ENCODE data around the gene GRIA2. TPM values are rescaled to one million over a fixed set of nuclear protein-coding genes. Genes with fewer than 3 reads are reported as not detected.

GRIA2 gene
- polyA plus RNA-seq, 1 of the 3 experiments (the other 2 are of a cell fraction): 0.16 TPM

DNA sequence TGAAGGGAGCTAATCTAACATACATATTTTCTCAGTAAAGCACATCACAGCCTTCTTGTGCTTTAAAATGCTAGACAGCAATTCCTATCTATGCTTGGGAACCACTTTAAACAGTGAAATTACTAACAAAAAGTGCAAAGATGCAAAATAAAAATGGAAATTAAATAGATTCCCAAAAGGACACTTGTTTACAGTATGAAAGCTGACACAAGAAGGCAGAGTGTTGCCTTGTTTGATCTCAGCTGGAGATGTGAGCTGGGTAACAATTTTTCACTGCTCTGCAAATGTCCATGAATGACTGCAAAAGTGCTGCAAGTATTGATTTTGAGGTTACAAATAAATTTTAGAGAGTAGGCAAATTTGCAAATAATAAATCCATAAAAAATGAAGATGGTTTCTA lies 22.3 kb downstream of the GRIA2 start:
- TF ChIP-seq YY1 (IDR thresholded peaks at IDR 0.05; ENCODE audit: low read depth): no peak
- TF ChIP-seq, protein P1, sequence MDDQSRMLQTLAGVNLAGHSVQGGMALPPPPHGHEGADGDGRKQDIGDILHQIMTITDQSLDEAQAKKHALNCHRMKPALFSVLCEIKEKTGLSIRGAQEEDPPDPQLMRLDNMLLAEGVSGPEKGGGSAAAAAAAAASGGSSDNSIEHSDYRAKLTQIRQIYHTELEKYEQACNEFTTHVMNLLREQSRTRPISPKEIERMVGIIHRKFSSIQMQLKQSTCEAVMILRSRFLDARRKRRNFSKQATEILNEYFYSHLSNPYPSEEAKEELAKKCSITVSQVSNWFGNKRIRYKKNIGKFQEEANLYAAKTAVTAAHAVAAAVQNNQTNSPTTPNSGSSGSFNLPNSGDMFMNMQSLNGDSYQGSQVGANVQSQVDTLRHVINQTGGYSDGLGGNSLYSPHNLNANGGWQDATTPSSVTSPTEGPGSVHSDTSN (IDR thresholded peaks at IDR 0.05): no peak
- no peak for TF ChIP-seq ELF1 (IDR thresholded peaks at IDR 0.05)
- TF ChIP-seq RAD21 (IDR thresholded peaks at IDR 0.05; ENCODE audit: low read length): no peak
- Histone ChIP-seq H3K36me3 (replicated peaks in 1 of 2; ENCODE audit: control insufficient read depth in 1 of 2, insufficient read depth in 2 of 2, low read length in 1 of 2) (no peaks in the 10 kb centered on the region), H3K9ac (no peak overlapping the region), H3K4me3 (ENCODE audit: low read depth in 2 of 2, low read length in 1 of 2) (no peak overlapping the region), H3K9me3 (no peaks in the 10 kb centered on the region), H3F3A (replicated peaks; ENCODE audit: insufficient read depth) (no peaks in the 10 kb centered on the region), H3K9me2 (no peaks in the 10 kb centered on the region), H3K4me1 (ENCODE audit: control insufficient read depth in 1 of 2, insufficient read depth in 2 of 2, low read depth in 1 of 2, low read length in 1 of 2) (no peaks in the 10 kb centered on the region), H3K4me2 (no peak overlapping the region), H3K79me2 (ENCODE audit: insufficient read depth) (no peaks in the 10 kb centered on the region), H2AFZ (ENCODE audit: low read depth) (no peak overlapping the region), H3K27ac (ENCODE audit: low read depth in 2 of 2, low read length in 1 of 2) (no peak overlapping the region), H4K20me1 (ENCODE audit: insufficient read depth) (no peaks in the 10 kb centered on the region), H3K27me3 (ENCODE audit: insufficient read depth) (no peaks in the 10 kb centered on the region)
- ChIA-PET POLR2A (no interaction called here), CTCF (interaction anchor here (1.1 to 1.3 kb wide), 2 partner anchors 9 to 929 kb away, joined by 3 to 4 read pairs; no protein-coding TSS in a partner anchor)
- DNase-seq: no peak

- H3F3A ChIP-seq (replicated peaks; ENCODE audit: insufficient read depth): no peaks in the 10 kb centered on the region
- no peaks in the 10 kb centered on the region for H3K36me3 ChIP-seq (replicated peaks in 1 of 2; ENCODE audit: control insufficient read depth in 1 of 2, insufficient read depth in 2 of 2, low read length in 1 of 2)
- no peaks in the 10 kb centered on the region for H3K9me2 ChIP-seq
- H3K4me1 ChIP-seq (ENCODE audit: control insufficient read depth in 1 of 2, insufficient read depth in 2 of 2, low read depth in 1 of 2, low read length in 1 of 2): no peaks in the 10 kb centered on the region
- H4K20me1 ChIP-seq (ENCODE audit: insufficient read depth): no peaks in the 10 kb centered on the region
- CTCF ChIA-PET: interaction anchor here (1.3 kb wide), 1 partner anchor 928 kb away, joined by 3 read pairs; no protein-coding TSS in a partner anchor
- H3K9ac ChIP-seq: no peak overlapping the region
- no peak for DNase-seq
- POLR2A ChIA-PET: no interaction called here
- no peaks in the 10 kb centered on the region for H3K27me3 ChIP-seq (ENCODE audit: insufficient read depth)
- H3K9me3 ChIP-seq: no peaks in the 10 kb centered on the region
- H3K4me2 ChIP-seq: no peak overlapping the region
- H3K4me3 ChIP-seq (ENCODE audit: low read depth in 2 of 2, low read length in 1 of 2): no peak overlapping the region
- WGBS (ENCODE audit: low lambda C conversion rate): 35% methylated on average over 2 of the region's 2 CpGs
- H3K79me2 ChIP-seq (ENCODE audit: insufficient read depth): no peaks in the 10 kb centered on the region
- H2AFZ ChIP-seq (ENCODE audit: low read depth): no peak overlapping the region
- TF ChIP-seq USF2 (IDR thresholded peaks at IDR 0.05; ENCODE audit: borderline replicate concordance, low read depth, low read length) (no peak), JUND (IDR thresholded peaks at IDR 0.05) (no peak), YY1 (IDR thresholded peaks at IDR 0.05; ENCODE audit: low read depth) (no peak), POLR2AphosphoS5 (IDR thresholded peaks at IDR 0.05; ENCODE audit: low read depth, low read length) (no peak), FOXM1 (IDR thresholded peaks at IDR 0.05; ENCODE audit: low read depth) (no peak), REST (IDR thresholded peaks at IDR 0.05; ENCODE audit: low read depth, low read length) (no peak), EZH2phosphoT487 (IDR thresholded peaks at IDR 0.05; ENCODE audit: borderline replicate concordance, low read depth) (no peak)
- no peak overlapping the region for H3K27ac ChIP-seq (ENCODE audit: low read depth in 2 of 2, low read length in 1 of 2)
Measured at GRCh38 chr4:157244348-157244747, 23.8 kb downstream of the GRIA2 start.
